Measurements from ENCODE around the gene PMVK.

DNA sequence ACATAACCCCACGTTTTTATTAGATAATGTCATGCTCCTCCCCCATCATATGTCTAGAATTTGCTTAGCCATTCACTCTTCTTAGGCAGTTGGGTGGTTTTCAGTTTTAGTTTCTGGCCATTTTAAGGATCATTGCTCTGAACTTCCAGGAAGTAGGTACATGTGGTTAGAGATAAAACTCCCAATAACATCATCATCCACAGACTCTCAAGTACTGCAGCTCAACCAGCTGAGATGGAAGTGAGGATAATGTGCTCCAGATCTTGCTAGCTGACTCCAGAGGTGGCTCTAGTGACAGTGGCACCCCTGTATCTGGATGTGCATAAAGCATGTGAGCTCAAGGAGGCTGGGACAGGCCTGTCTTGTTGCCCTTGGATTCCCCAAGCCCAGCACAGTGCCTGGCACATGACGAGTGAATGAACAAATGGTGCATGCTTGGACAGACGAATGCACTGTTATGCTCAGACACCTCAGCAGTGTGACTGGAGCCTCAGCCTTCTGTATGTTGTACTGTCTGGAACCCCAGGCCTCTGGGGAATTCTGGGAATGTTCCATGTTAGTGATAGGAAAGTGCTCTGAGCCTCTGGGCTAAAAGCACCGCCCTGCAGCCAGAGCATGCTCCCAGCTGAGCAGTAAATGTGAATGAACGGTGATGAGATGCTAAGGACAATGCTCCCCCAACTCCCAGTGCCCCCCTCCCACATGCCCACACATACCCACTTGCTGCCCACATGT lies 50.1 kb downstream of the PMVK start:
- TF ChIP-seq, protein P1, sequence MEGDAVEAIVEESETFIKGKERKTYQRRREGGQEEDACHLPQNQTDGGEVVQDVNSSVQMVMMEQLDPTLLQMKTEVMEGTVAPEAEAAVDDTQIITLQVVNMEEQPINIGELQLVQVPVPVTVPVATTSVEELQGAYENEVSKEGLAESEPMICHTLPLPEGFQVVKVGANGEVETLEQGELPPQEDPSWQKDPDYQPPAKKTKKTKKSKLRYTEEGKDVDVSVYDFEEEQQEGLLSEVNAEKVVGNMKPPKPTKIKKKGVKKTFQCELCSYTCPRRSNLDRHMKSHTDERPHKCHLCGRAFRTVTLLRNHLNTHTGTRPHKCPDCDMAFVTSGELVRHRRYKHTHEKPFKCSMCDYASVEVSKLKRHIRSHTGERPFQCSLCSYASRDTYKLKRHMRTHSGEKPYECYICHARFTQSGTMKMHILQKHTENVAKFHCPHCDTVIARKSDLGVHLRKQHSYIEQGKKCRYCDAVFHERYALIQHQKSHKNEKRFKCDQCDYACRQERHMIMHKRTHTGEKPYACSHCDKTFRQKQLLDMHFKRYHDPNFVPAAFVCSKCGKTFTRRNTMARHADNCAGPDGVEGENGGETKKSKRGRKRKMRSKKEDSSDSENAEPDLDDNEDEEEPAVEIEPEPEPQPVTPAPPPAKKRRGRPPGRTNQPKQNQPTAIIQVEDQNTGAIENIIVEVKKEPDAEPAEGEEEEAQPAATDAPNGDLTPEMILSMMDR (IDR thresholded peaks at IDR 0.05) = no peak
- TF ChIP-seq POLR2AphosphoS5 (IDR thresholded peaks at IDR 0.05; ENCODE audit: low read depth, low read length) = no peak
- TF ChIP-seq, protein P2, sequence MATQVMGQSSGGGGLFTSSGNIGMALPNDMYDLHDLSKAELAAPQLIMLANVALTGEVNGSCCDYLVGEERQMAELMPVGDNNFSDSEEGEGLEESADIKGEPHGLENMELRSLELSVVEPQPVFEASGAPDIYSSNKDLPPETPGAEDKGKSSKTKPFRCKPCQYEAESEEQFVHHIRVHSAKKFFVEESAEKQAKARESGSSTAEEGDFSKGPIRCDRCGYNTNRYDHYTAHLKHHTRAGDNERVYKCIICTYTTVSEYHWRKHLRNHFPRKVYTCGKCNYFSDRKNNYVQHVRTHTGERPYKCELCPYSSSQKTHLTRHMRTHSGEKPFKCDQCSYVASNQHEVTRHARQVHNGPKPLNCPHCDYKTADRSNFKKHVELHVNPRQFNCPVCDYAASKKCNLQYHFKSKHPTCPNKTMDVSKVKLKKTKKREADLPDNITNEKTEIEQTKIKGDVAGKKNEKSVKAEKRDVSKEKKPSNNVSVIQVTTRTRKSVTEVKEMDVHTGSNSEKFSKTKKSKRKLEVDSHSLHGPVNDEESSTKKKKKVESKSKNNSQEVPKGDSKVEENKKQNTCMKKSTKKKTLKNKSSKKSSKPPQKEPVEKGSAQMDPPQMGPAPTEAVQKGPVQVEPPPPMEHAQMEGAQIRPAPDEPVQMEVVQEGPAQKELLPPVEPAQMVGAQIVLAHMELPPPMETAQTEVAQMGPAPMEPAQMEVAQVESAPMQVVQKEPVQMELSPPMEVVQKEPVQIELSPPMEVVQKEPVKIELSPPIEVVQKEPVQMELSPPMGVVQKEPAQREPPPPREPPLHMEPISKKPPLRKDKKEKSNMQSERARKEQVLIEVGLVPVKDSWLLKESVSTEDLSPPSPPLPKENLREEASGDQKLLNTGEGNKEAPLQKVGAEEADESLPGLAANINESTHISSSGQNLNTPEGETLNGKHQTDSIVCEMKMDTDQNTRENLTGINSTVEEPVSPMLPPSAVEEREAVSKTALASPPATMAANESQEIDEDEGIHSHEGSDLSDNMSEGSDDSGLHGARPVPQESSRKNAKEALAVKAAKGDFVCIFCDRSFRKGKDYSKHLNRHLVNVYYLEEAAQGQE (IDR thresholded peaks at IDR 0.05; ENCODE audit: insufficient read depth in 1 of 2, low read depth in 2 of 2, low read length in 1 of 2) = no peak
